Naive B cell (primary cell): ENCODE results near the gene GDPD1. TPM values are rescaled to one million over a fixed set of nuclear protein-coding genes. Genes with fewer than 3 reads are reported as not detected.
"Not testable (repeated sequence)": the region's sequence is repeated elsewhere in the genome, so short reads cannot be mapped to it uniquely, and the experiment has no call there.

ENCODE experiments used
- ATAC-seq, 2 donors: fragments of 150-1000 bp; cut with Tn5 transposase; 2 replicates each; pipeline ENCODE4 v1.10.0; 2021; ENCODE audit warnings: low read depth in 2 of 2, mild to moderate bottlenecking in 2 of 2, moderate library complexity in 2 of 2
- DNase-seq: peaks from one replicate; pipeline ENCODE4 v3.0.0; 2022
- H3K27ac Mint-ChIP-seq, 6 donors: one replicate each; pipeline ENCODE4 v1.8.0; 2020 to 2022; ENCODE audit warnings: mild to moderate bottlenecking in 6 of 6, mixed read lengths in 6 of 6, moderate library complexity in 5 of 6, inconsistent platforms in 2 of 6
- H3K27me3 Mint-ChIP-seq, 3 donors: one replicate each; pipeline ENCODE4 v1.8.0; 2021 to 2022; ENCODE audit warnings: mixed read lengths in 3 of 3, mild to moderate bottlenecking in 1 of 3
- H3K36me3 Mint-ChIP-seq, 2 donors: one replicate each; pipeline ENCODE4 v1.8.0; 2020 to 2022; ENCODE audit warnings: mixed read lengths in 2 of 2, inconsistent platforms in 1 of 2, mild to moderate bottlenecking in 1 of 2
- H3K4me1 Mint-ChIP-seq, 3 donors: one replicate each; pipeline ENCODE4 v1.8.0; 2020 to 2022; ENCODE audit warnings: mixed read lengths in 3 of 3, inconsistent platforms in 1 of 3, mild to moderate bottlenecking in 1 of 3, moderate library complexity in 1 of 3
- H3K4me3 Mint-ChIP-seq, 8 donors: one replicate each; pipeline ENCODE4 v1.8.0; 2020 to 2022; ENCODE audit warnings: mild to moderate bottlenecking in 8 of 8, mixed read lengths in 8 of 8, moderate library complexity in 8 of 8, inconsistent platforms in 2 of 8
- H3K9me3 Mint-ChIP-seq, 7 donors: one replicate each; pipeline ENCODE4 v1.8.0; 2020 to 2022; ENCODE audit warnings: mixed read lengths in 7 of 7, mild to moderate bottlenecking in 5 of 7, inconsistent platforms in 2 of 7, moderate library complexity in 1 of 7
- polyA plus RNA-seq, 6 donors: library from polyadenylated mRNA; unstranded; fragments of 300-500 nt; fragmentation: Illumina TruSeq; gene quantifications; one replicate each; pipeline ENCODE4 v1.2.3, GENCODE V29; 2021; ENCODE audit warnings: low read depth in 6 of 6

The GDPD1 gene
- polyA plus RNA-seq, result 1 to 10 TPM in 3 of 6 donors, under 1 TPM in 3; 0.38 to 1.8 (median 1.1) TPM

DNA sequence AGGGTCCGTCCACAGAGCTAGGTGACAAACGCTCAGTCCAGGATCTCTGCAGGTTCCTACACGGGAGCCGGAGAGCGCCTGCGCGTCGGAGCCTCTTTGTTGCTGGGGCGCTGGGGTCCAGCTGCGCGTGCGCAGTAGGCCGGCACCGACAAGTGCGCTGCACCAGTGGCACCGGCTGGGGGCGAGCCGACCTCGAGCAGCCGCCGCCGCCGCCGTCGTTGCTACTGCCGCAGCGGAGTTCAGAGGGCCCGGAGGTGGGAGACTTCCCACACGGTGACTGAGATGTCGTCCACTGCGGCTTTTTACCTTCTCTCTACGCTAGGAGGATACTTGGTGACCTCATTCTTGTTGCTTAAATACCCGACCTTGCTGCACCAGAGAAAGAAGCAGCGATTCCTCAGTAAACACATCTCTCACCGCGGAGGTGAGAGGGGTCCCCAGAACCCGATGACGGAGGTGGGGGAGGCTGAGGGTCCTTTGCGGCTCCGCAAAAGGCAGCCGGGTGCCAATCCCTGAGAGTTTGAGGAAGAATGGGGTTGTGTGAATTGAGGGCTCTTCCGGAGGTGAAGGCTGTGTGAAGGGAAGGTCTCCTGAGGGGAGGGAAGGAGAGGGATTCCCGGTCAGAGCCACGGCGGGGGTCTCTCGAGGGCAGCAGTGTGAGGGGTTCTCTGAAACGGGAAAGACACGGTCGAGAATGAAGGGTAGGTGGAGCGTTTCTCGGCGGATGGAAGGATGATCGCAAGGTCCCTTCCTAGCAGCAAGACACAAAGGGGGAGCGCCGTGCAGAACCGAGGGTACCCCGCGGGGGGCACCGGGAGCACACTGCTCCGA, at the start of gene GDPD1:
Gene GDPD1 (plus strand): TSS at position 184 of the 831 bp plus-strand sequence. CDS start 99 bp downstream, at position 283.
- no peaks in the 10 kb centered on the region for H3K36me3 Mint-ChIP-seq
- DNase-seq (peak; percentile 96), ATAC-seq (peak; percentile 97)
- H3K27me3 Mint-ChIP-seq, result no peaks in the 10 kb centered on the region
- H3K4me1 Mint-ChIP-seq, result peaks cover 11 to 15% (median 15%) of the 10 kb centered on the region in 3 donors
- peak within 1 kb of the TSS; percentile 93 to 99 (median 97) for H3K27ac Mint-ChIP-seq
- no peaks in the 10 kb centered on the region for H3K9me3 Mint-ChIP-seq
- H3K4me3 Mint-ChIP-seq, result peak within 1 kb of the TSS; percentile 98 to 100 (median 99)

DNA sequence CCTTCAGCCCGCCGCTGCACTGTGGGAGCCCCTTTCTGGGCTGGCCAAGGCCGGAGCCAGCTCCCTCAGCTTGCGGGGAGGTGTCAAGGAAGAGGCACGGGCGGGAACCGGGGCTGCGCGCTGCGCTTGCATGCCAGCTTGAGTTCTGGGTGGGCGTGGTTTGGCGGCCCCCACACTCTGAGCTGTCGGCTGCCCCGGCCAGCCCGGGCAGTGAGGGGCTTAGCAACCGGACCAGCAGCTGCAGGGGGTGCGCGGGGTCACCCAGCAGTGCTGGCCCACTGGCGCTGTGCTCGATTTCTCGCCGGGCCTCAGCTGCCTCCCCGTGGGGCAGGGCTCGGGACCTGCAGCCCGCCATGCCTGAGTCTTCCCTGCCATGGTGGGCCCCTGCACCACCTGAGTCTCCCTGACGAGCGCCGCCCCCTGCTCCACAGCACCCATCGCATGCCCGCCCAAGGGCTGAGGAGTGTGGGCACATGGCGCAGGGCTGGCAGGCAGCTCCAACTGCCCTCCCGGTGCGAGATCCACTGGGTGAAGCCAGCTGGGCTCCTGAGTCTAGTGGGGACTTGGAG, 47.8 kb upstream of the GDPD1 start:
- DNase-seq, result no peak
- Mint-ChIP-seq H3K4me1 (peaks cover 3 to 8% (median 4%) of the 10 kb centered on the region in 3 donors), H3K36me3 (no peaks in the 10 kb centered on the region), H3K4me3 (no peak overlapping the region), H3K27ac (no peak overlapping the region), H3K27me3 (no peaks in the 10 kb centered on the region), H3K9me3 (peaks cover 0 to 3% (median 0%) of the 10 kb centered on the region in 7 donors)
- no peak for ATAC-seq

DNA sequence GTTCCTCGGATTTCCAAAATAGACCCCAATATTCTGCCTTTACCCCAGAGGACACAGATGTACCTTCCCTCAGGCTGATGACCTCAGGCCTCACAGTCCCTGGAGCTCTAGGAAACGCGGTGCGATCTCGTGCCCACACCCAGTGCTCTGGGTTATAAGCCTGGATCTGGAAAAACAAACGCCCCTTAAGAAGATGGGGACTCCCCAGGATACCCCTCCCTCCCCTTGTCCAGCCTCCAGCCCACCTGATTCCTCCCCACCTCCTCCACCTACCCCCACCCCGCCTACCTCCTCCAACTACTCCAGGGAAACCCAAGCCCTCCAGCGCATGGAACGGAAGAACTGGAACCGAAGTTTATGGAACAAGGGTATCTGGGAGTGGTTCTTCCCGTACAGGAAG, 45.6 kb upstream of the GDPD1 start:
- Mint-ChIP-seq H3K27ac (peak overlapping the region in 1 of 6 donors; percentile 21), H3K4me1 (peaks cover 0 to 4% (median 0%) of the 10 kb centered on the region in 3 donors), H3K9me3 (peaks cover 0 to 3% (median 0%) of the 10 kb centered on the region in 7 donors), H3K36me3 (no peaks in the 10 kb centered on the region), H3K4me3 (no peak overlapping the region), H3K27me3 (no peaks in the 10 kb centered on the region)
- no peak for ATAC-seq
- no peak for DNase-seq

DNA sequence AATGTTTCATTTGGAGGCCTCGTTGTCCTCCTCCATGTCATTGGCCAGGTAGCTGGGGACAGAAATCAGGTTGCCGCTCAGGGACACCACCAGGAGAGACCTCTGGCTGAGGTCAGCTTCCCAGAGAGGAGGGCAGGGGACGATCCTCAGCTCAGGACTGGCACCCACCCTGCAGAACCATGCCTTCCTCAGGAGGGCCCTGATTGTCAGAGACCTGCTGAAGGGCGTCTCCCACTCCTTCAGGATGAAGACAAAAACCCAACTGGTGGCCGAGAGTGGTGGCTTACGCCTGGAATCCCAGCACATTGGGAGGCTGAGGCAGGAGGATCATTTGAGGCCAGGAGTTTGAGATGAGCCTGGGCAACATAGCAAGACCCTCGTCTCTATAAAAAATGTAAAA, 45.2 kb upstream of the GDPD1 start:
- H3K27ac Mint-ChIP-seq, result peak overlapping the region in 1 of 6 donors; percentile 21
- no peaks in the 10 kb centered on the region for H3K27me3 Mint-ChIP-seq
- peaks cover 0 to 3% (median 0%) of the 10 kb centered on the region in 7 donors for H3K9me3 Mint-ChIP-seq
- DNase-seq (no peak), ATAC-seq (no peak)
- peaks cover 0 to 4% (median 0%) of the 10 kb centered on the region in 3 donors for H3K4me1 Mint-ChIP-seq
- H3K36me3 Mint-ChIP-seq, result no peaks in the 10 kb centered on the region
- H3K4me3 Mint-ChIP-seq, result no peak overlapping the region

DNA sequence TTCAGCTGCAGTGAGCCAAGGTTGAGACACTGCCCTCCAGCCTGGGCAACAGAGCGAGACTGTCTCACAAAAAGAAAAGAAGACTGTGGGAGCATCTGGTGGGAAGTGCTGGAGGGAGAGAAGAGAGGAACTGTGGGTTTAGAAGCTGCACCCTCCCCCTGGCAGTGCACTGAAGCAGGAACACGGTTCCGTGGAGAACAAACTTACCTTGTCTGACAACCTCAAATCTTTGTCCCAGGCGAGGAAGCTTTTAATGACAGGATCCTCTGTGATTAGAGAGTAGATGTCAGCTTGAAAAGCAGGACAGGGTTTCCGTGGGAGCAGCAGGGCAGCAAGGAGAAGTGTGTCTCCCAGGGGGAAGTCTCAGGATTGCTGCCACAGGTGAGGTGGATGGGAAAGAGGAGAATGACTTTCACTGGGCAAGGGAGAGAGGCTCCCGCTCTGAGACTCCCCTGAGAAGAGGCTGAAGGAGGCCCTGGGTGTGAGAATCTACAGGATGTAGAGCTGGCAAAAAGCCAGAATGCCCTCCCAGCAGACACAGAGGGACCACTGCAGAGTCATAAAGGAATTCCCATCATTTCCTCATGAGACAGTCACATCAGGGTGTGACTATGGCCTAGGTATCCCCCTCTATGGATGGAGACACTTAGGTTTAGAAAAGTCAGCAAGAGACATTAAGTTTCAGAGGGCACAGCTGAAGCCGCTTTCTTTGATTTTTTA, 41.9 kb upstream of the GDPD1 start:
- DNase-seq (no peak), ATAC-seq (no peak)
- peaks cover 0 to 1% (median 0%) of the 10 kb centered on the region in 7 donors for H3K9me3 Mint-ChIP-seq
- no peaks in the 10 kb centered on the region for H3K36me3 Mint-ChIP-seq
- no peak overlapping the region for H3K27ac Mint-ChIP-seq
- peaks cover 0 to 4% (median 0%) of the 10 kb centered on the region in 3 donors for H3K4me1 Mint-ChIP-seq
- no peak overlapping the region for H3K4me3 Mint-ChIP-seq
- no peaks in the 10 kb centered on the region for H3K27me3 Mint-ChIP-seq

DNA sequence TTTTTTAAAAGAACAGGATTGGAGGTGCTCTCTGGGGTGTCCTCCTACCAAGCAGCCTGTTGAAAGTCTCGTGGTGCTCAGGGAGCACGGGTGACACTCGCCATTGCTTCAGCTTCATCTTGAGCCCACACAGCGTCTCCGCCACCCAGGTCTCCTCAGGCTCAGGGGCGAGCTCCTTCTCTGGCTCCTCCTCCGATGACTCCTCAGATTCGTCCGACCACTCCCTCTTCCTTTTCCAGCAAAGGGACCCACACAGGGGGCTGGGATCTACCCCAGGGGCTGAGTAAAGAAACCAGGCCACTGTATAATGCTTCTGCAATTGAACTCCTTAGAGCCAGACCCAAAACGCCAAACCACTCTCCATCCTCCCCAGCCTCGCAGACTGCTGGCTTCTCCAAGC, 40.7 kb upstream of the GDPD1 start:
- not testable (repeated sequence) for H3K27ac Mint-ChIP-seq, H3K27me3 Mint-ChIP-seq, DNase-seq, H3K9me3 Mint-ChIP-seq, H3K4me1 Mint-ChIP-seq, H3K36me3 Mint-ChIP-seq, H3K4me3 Mint-ChIP-seq, ATAC-seq

DNA sequence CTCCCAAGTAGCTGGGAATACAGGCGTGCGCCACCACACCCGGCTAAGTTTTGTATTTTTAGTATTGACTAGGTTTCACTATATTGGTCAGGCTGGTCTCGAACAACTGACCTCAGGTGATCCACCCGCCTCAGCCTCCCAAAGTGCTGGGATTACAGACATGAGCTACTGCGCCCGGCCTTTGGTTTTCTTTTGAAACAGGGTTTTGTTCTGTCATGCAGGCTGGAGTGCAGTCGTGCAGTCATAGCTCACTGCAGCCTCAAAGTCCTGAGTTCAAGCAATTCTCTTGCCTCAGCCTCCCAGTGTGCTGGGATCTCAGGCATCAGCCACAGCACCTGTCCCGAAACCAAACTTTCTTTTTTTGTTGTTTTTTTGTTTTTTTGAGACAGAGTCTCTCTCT, 39.7 kb upstream of the GDPD1 start:
- no peaks in the 10 kb centered on the region for H3K27me3 Mint-ChIP-seq
- H3K36me3 Mint-ChIP-seq, result no peaks in the 10 kb centered on the region
- no peak for ATAC-seq
- no peak for DNase-seq
- H3K4me3 Mint-ChIP-seq, result no peak overlapping the region
- H3K9me3 Mint-ChIP-seq, result peaks cover 0 to 1% (median 0%) of the 10 kb centered on the region in 7 donors
- H3K4me1 Mint-ChIP-seq, result peaks cover 0 to 4% (median 0%) of the 10 kb centered on the region in 3 donors
- peak overlapping the region in 1 of 6 donors; percentile 76 for H3K27ac Mint-ChIP-seq

DNA sequence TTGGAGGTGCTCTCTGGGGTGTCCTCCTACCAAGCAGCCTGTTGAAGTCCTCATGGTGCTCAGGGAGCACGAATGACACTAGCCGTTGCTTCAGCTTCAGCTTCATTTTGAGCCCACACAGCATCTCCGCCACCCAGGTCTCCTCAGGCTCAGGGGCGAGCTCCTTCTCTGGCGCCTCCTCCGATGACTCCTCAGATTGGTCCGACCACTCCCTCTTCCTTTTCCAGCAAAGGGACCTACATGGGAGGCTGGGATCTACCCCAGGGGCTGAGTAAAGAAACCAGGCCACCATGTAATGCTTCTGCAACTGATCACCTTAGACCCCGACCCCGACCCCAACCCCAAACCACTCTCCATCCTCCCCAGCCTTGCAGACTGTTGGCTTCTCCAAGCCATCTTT, 38.8 kb upstream of the GDPD1 start:
- Mint-ChIP-seq H3K27me3 (no peaks in the 10 kb centered on the region), H3K4me1 (peaks cover 0 to 4% (median 0%) of the 10 kb centered on the region in 3 donors), H3K4me3 (no peak overlapping the region), H3K36me3 (no peaks in the 10 kb centered on the region), H3K27ac (peak overlapping the region in 1 of 6 donors; percentile 72), H3K9me3 (peaks cover 0 to 1% (median 0%) of the 10 kb centered on the region in 7 donors)
- ATAC-seq (no peak), DNase-seq (no peak)

DNA sequence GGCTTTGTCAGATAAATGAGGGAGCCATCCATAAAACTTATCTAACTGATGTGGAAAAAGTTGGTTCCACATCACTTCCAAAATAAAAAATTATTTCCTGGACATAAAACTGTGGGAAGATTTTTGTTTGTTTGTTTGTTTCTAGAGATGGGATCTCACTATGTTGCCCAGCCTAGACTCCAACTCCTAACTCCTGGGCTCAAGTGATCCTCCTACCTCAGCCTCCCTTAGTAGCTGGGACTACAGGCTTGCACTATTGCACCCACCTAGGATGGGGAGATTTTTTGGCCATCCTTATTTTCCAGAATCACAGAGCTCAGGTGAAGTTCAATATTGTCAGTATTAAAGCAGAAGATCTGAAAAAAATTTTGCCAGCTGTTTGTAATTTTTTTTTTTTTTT, 34.3 kb upstream of the GDPD1 start:
- no peak for ATAC-seq
- H3K27ac Mint-ChIP-seq, result peak overlapping the region in 1 of 6 donors; percentile 15
- DNase-seq, result no peak
- H3K36me3 Mint-ChIP-seq, result no peaks in the 10 kb centered on the region
- no peak overlapping the region for H3K4me3 Mint-ChIP-seq
- no peaks in the 10 kb centered on the region for H3K9me3 Mint-ChIP-seq
- H3K27me3 Mint-ChIP-seq, result no peaks in the 10 kb centered on the region
- peaks cover 5 to 10% (median 8%) of the 10 kb centered on the region in 3 donors for H3K4me1 Mint-ChIP-seq

DNA sequence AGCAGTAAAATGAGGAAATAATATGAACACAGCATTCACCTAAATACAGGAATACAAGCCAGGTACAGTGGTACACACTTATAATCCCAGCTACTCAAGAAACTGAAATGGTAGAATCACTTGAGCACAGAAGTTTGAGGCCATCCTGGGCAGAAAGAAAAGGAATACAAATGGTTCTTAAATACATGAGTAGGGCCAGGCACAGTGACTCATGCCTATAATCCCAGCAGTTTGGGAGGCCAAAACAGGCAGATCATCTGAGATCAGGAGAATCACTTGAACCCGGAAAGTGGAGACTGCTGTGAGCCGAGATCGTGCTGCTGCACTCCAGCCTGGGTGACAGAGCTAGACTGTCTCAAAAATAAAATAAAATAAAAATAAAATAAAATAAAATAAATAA, 33.5 kb upstream of the GDPD1 start:
- Mint-ChIP-seq H3K27me3 (no peaks in the 10 kb centered on the region), H3K27ac (peak overlapping the region in 1 of 6 donors; percentile 57), H3K4me3 (peak overlapping the region in 2 of 8 donors; percentile 21 to 65), H3K4me1 (peaks cover 5 to 10% (median 8%) of the 10 kb centered on the region in 3 donors), H3K9me3 (peaks cover 0 to under 1% (median 0%) of the 10 kb centered on the region in 7 donors), H3K36me3 (no peaks in the 10 kb centered on the region)
- no peak for DNase-seq
- no peak for ATAC-seq

DNA sequence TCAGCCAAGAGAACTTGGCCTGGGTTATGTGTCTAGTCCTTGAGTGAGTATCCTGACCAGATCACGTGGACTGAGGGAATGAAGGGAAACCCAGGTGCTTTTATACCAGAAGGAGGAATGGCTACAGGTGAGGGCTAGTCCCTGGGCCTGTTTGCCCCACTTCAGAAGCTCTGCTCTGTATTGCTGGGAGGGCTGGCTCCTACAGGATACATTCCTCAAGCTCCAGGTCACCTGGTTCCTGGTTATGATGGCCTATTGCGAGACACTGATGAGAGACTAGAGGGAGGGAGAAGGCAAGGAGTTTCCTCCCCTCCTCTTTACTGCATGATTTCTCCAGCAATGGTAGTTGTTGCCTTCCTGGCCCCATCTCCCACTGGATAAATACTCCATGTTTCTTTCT, 29.5 kb upstream of the GDPD1 start:
- no peaks in the 10 kb centered on the region for H3K36me3 Mint-ChIP-seq
- DNase-seq (no peak), ATAC-seq (no peak)
- peaks cover 0 to 2% (median 0%) of the 10 kb centered on the region in 7 donors for H3K9me3 Mint-ChIP-seq
- H3K4me3 Mint-ChIP-seq, result no peak overlapping the region
- H3K27me3 Mint-ChIP-seq, result no peaks in the 10 kb centered on the region
- peaks cover 5 to 10% (median 8%) of the 10 kb centered on the region in 3 donors for H3K4me1 Mint-ChIP-seq
- H3K27ac Mint-ChIP-seq, result peak overlapping the region in 1 of 6 donors; percentile 24

DNA sequence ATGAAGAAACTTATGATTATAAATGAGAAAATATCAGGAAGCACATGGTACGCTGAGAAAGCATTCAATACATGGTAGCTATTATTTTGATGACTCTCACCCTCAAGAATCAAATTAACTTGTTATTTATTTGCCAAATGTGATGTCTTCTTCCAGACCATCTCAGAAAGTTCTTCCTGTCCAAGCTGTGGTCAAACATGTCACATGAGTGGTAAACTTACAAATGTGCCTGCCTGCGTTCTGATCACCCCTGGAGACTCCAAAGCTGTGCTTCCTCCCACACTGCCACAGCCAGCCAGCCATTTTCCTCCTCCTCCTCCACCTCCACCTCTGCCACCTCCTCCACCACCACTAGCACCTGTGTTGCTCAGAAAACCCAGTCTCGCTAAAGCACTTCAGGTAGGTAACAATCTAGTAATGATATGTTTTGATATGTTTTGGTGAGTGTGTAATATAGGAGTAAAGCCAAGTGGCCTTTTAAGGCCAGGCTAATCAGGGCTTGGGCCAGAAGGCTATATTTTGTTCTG, 26.9 kb upstream of the GDPD1 start:
- no peaks in the 10 kb centered on the region for H3K36me3 Mint-ChIP-seq
- DNase-seq (no peak), ATAC-seq (no peak)
- H3K9me3 Mint-ChIP-seq, result peaks cover 0 to 2% (median 0%) of the 10 kb centered on the region in 7 donors
- H3K27me3 Mint-ChIP-seq, result no peaks in the 10 kb centered on the region
- H3K4me3 Mint-ChIP-seq, result no peak overlapping the region
- H3K4me1 Mint-ChIP-seq, result no peaks in the 10 kb centered on the region
- no peak overlapping the region for H3K27ac Mint-ChIP-seq

DNA sequence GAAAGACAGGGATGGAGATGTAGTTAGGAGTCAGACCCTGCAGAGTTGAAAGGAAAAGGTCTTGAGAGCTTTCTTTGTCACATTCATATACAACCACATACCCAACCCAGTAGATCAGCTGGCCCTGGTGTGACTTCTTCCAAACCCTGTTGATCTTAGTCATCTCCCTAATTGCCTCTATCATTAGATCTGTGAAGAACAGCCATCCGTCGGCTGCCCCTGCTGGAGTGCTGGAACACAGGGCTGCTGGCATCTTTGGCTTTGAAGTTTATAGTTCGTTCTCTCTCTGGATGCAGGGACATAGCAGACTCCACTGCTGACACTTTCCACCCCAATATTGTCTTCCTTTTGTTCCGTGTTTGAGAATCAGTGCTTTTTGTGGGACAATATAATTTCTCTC, 20.9 kb upstream of the GDPD1 start:
- Mint-ChIP-seq H3K27me3 (no peaks in the 10 kb centered on the region), H3K27ac (no peak overlapping the region), H3K36me3 (no peaks in the 10 kb centered on the region), H3K9me3 (no peaks in the 10 kb centered on the region), H3K4me1 (no peaks in the 10 kb centered on the region), H3K4me3 (no peak overlapping the region)
- no peak for ATAC-seq
- DNase-seq, result no peak
